Memory B cell (primary cell): ENCODE measurements around the gene LRRC52.

Experiments used
- ATAC-seq: fragments of 150-1000 bp; cut with Tn5 transposase; 2 replicates; pipeline ENCODE4 v1.10.0; 2021; ENCODE audit warnings: low read depth, mild to moderate bottlenecking, moderate library complexity
- DNase-seq, 2 donors: peaks; one replicate each; pipeline ENCODE4 v3.0.0; 2022; ENCODE audit warnings: low spot score in 2 of 2
- H3K27ac Mint-ChIP-seq: one replicate; pipeline ENCODE4 v1.8.0; 2022; ENCODE audit warnings: mild to moderate bottlenecking, moderate library complexity, mixed read lengths
- H3K27me3 Mint-ChIP-seq: one replicate; pipeline ENCODE4 v1.8.0; 2022; ENCODE audit warnings: mixed read lengths
- H3K36me3 Mint-ChIP-seq: one replicate; pipeline ENCODE4 v1.8.0; 2022; ENCODE audit warnings: mild to moderate bottlenecking, mixed read lengths
- H3K4me1 Mint-ChIP-seq: one replicate; pipeline ENCODE4 v1.8.0; 2022; ENCODE audit warnings: mixed read lengths
- H3K4me3 Mint-ChIP-seq: one replicate; pipeline ENCODE4 v1.8.0; 2022; ENCODE audit warnings: mild to moderate bottlenecking, moderate library complexity, mixed read lengths
- H3K9me3 Mint-ChIP-seq: one replicate; pipeline ENCODE4 v1.8.0; 2022; ENCODE audit warnings: mixed read lengths

Gene LRRC52

GRCh38 chr1:165543532-165544438 is at the start of gene LRRC52:
LRRC52 (plus strand) TSS chr1:165544000; CDS start chr1:165544297, 297 bp downstream.
- H3K27ac Mint-ChIP-seq = no peak within 1 kb of the TSS
- no peaks in the 10 kb centered on the region for H3K4me1 Mint-ChIP-seq
- H3K27me3 Mint-ChIP-seq = peaks cover 21% of the 10 kb centered on the region
- ATAC-seq (no peak), DNase-seq (no peak)
- no peak within 1 kb of the TSS for H3K4me3 Mint-ChIP-seq
- no peaks in the 10 kb centered on the region for H3K36me3 Mint-ChIP-seq
- no peaks in the 10 kb centered on the region for H3K9me3 Mint-ChIP-seq

GRCh38 chr1:165494949-165495857 is 48.6 kb upstream of the LRRC52 start:
- Mint-ChIP-seq H3K4me3 (no peak overlapping the region), H3K36me3 (no peaks in the 10 kb centered on the region), H3K9me3 (no peaks in the 10 kb centered on the region), H3K4me1 (no peaks in the 10 kb centered on the region), H3K27me3 (peaks cover 5% of the 10 kb centered on the region), H3K27ac (no peak overlapping the region)
- DNase-seq (no peak), ATAC-seq (no peak)

- ATAC-seq = no peak
- Mint-ChIP-seq H3K9me3 (no peaks in the 10 kb centered on the region), H3K36me3 (no peaks in the 10 kb centered on the region), H3K27ac (no peak overlapping the region), H3K4me3 (no peak overlapping the region), H3K4me1 (no peaks in the 10 kb centered on the region), H3K27me3 (peaks cover 5% of the 10 kb centered on the region)
- DNase-seq = no peak
Measured at GRCh38 chr1:165495858-165496205, 48.0 kb upstream of the LRRC52 start.

GRCh38 chr1:165496501-165496900 is 47.3 kb upstream of the LRRC52 start:
- H3K27ac Mint-ChIP-seq = no peak overlapping the region

GRCh38 chr1:165497069-165498013 is 46.5 kb upstream of the LRRC52 start:
- Mint-ChIP-seq H3K4me1 (no peaks in the 10 kb centered on the region), H3K4me3 (no peak overlapping the region), H3K9me3 (no peaks in the 10 kb centered on the region), H3K27ac (no peak overlapping the region), H3K27me3 (peaks cover 5% of the 10 kb centered on the region), H3K36me3 (no peaks in the 10 kb centered on the region)
- ATAC-seq = no peak
- no peak for DNase-seq

More at GRCh38 chr1:165496501-165496900, 47.3 kb upstream of the LRRC52 start:
- peaks cover 5% of the 10 kb centered on the region for H3K27me3 Mint-ChIP-seq
- H3K36me3 Mint-ChIP-seq = no peaks in the 10 kb centered on the region
- no peaks in the 10 kb centered on the region for H3K9me3 Mint-ChIP-seq
- no peak overlapping the region for H3K4me3 Mint-ChIP-seq
- ATAC-seq (no peak), DNase-seq (no peak)
- H3K4me1 Mint-ChIP-seq = no peaks in the 10 kb centered on the region

- Mint-ChIP-seq H3K27ac (no peak overlapping the region), H3K9me3 (no peaks in the 10 kb centered on the region)
Measured at GRCh38 chr1:165501330-165501969, 42.4 kb upstream of the LRRC52 start.

GRCh38 chr1:165501970-165502348 is 41.8 kb upstream of the LRRC52 start:
- Mint-ChIP-seq H3K4me1 (no peaks in the 10 kb centered on the region), H3K27ac (no peak overlapping the region), H3K27me3 (no peaks in the 10 kb centered on the region), H3K4me3 (no peak overlapping the region), H3K9me3 (no peaks in the 10 kb centered on the region), H3K36me3 (no peaks in the 10 kb centered on the region)
- ATAC-seq = no peak
- DNase-seq = no peak

More at GRCh38 chr1:165501330-165501969, 42.4 kb upstream of the LRRC52 start:
- ATAC-seq (no peak), DNase-seq (no peak)
- Mint-ChIP-seq H3K27me3 (peaks cover under 1% of the 10 kb centered on the region), H3K4me1 (no peaks in the 10 kb centered on the region), H3K36me3 (no peaks in the 10 kb centered on the region), H3K4me3 (no peak overlapping the region)

GRCh38 chr1:165507570-165507969 is 36.2 kb upstream of the LRRC52 start:
- no peak overlapping the region for H3K4me3 Mint-ChIP-seq
- DNase-seq (no peak), ATAC-seq (no peak)
- no peak overlapping the region for H3K27ac Mint-ChIP-seq
- no peaks in the 10 kb centered on the region for H3K27me3 Mint-ChIP-seq
- H3K9me3 Mint-ChIP-seq = no peaks in the 10 kb centered on the region
- H3K36me3 Mint-ChIP-seq = no peaks in the 10 kb centered on the region
- no peaks in the 10 kb centered on the region for H3K4me1 Mint-ChIP-seq

GRCh38 chr1:165508291-165508690 is 35.5 kb upstream of the LRRC52 start:
- Mint-ChIP-seq H3K9me3 (no peaks in the 10 kb centered on the region), H3K36me3 (no peaks in the 10 kb centered on the region), H3K4me1 (no peaks in the 10 kb centered on the region), H3K4me3 (no peak overlapping the region), H3K27ac (no peak overlapping the region), H3K27me3 (no peaks in the 10 kb centered on the region)
- ATAC-seq (no peak), DNase-seq (no peak)

GRCh38 chr1:165512816-165513215 is 31.0 kb upstream of the LRRC52 start:
- no peaks in the 10 kb centered on the region for H3K9me3 Mint-ChIP-seq
- H3K4me1 Mint-ChIP-seq = no peaks in the 10 kb centered on the region
- no peak for ATAC-seq
- no peak overlapping the region for H3K4me3 Mint-ChIP-seq
- peaks cover 2% of the 10 kb centered on the region for H3K27me3 Mint-ChIP-seq
- no peak for DNase-seq
- H3K36me3 Mint-ChIP-seq = no peaks in the 10 kb centered on the region
- H3K27ac Mint-ChIP-seq = no peak overlapping the region

- Mint-ChIP-seq H3K4me1 (no peaks in the 10 kb centered on the region), H3K4me3 (no peak overlapping the region), H3K9me3 (peaks cover 6% of the 10 kb centered on the region), H3K36me3 (no peaks in the 10 kb centered on the region), H3K27ac (no peak overlapping the region), H3K27me3 (peaks cover 3% of the 10 kb centered on the region)
- ATAC-seq (no peak), DNase-seq (no peak)
Measured at GRCh38 chr1:165516469-165516868, 27.3 kb upstream of the LRRC52 start.

- Mint-ChIP-seq H3K9me3 (peaks cover 13% of the 10 kb centered on the region), H3K36me3 (no peaks in the 10 kb centered on the region), H3K4me1 (no peaks in the 10 kb centered on the region), H3K27ac (no peak overlapping the region), H3K27me3 (peaks cover 12% of the 10 kb centered on the region), H3K4me3 (no peak overlapping the region)
- DNase-seq (no peak), ATAC-seq (no peak)
Measured at GRCh38 chr1:165520646-165521045, 23.2 kb upstream of the LRRC52 start.

- H3K9me3 Mint-ChIP-seq = peaks cover 11% of the 10 kb centered on the region
- H3K4me1 Mint-ChIP-seq = no peaks in the 10 kb centered on the region
- no peak overlapping the region for H3K27ac Mint-ChIP-seq
- H3K36me3 Mint-ChIP-seq = no peaks in the 10 kb centered on the region
- ATAC-seq (no peak), DNase-seq (no peak)
- H3K4me3 Mint-ChIP-seq = no peak overlapping the region
- H3K27me3 Mint-ChIP-seq = peaks cover 19% of the 10 kb centered on the region
Measured at GRCh38 chr1:165524639-165525285, 19.0 kb upstream of the LRRC52 start.
